Measurements from ENCODE around the gene MUC6.

The MUC6 gene

DNA sequence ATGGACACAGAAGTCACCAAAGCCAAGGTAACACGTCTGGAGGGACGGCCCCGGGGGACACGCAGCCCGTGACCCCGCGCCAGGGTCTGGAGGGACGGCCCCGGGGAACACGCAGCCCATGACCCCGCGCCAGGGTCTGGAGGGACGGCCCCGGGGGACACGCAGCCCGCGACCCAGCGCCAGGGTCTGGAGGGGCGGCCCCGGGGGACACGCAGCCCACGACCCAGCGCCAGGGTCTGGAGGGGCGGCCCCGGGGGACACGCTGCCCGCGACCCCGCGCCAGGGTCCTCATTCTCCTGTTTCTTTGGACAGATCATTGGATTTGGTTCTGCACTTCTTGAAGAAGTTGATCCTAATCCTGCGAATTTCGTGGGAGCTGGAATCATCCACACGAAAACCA lies 27.1 kb downstream of the MUC6 start:
- no peak for DNase-seq (ENCODE audit: low read depth in 3 of 3)

DNA sequence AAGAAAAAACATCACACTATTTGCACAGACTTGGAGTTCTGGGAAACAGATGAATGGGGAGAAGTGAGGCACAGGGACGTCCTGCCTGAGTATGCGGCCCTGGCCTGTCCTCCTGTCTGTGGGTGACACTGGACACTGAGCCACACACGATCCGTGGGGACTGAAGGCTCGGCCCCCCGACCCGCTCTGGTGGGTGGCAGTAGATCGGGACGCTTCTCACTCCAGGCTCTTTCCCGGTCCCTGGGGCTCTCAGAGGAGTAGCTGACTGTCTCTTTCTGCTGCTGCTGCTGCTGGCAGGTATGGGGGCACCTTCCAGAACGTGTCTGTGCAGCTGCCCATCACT lies 27.7 kb downstream of the MUC6 start:
- no peak for DNase-seq (ENCODE audit: low read depth in 3 of 3)

GRCh38 chr11:1008001-1008802 lies 28.3 kb downstream of the MUC6 start:
- no peak for DNase-seq (ENCODE audit: low read depth in 3 of 3)

DNA sequence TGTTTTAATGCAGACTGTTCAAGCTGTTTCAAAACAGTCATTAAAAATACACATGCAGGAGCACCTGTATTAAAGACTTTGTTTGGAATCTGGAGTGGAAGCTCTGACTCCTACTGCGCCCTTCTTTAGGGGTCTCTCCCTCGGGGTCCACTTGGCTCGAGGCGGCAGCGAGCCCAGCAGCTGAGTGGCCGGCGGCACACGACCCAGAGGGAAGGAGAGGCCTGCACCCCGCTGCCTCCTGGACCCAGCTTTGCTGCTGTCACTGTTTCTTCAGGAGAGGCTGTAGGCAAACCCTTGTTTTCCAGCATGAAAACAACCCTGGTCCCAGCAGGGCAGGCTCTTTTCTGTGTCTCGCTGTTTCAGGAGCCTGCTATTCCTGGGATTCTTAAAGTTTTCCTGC lies 29.2 kb downstream of the MUC6 start:
- DNase-seq (ENCODE audit: low read depth in 3 of 3): no peak

GRCh38 chr11:1006762-1007161 lies 29.8 kb downstream of the MUC6 start:
- DNase-seq (ENCODE audit: low read depth in 3 of 3): no peak

DNA sequence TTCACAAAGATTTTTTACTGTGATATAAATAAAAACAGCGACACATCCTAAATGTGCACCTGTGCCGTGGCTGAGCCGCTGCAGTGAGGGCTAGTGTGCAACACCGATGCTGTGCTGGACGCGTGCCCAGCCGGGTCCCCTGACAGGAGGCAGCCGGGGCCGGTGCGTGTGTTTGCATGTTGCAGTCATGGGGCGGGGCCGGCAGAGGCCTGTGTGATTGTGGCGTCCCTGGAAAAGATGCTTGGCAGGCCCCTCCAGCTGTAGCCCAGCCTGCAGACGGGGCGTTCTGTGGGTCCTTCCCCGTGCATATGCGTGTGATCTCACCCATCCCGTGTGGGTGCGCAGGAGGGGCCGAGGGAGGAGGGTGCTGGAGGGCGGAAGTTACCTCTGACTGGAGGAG lies 30.6 kb downstream of the MUC6 start:
- DNase-seq (ENCODE audit: low read depth in 3 of 3): no peak

DNA sequence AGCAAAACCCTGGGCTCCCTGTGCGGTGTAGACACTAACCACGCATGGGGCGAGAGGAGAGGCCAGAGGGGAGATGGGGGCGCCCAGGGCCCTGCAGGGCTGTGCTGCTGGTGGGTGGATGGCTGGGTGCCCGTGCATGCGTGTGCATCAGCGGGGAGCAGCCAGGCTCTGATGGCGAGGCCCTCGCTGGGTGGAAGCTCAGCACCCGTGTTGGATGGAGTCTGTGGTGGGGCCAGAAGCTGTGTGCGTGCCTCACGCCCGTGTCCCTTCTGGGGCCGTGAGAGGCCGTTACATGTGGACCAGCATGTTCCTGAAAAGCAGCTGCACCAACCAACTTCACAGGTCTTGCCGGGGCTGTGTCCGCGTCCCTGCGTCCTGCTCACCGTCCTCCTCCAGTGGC lies 33.4 kb downstream of the MUC6 start:
- DNase-seq (ENCODE audit: low read depth in 3 of 3): no peak

- no peak for DNase-seq (ENCODE audit: low read depth in 3 of 3)
These were observed 34.0 kb downstream of the MUC6 start for GRCh38 chr11:1002406-1002984.

DNA sequence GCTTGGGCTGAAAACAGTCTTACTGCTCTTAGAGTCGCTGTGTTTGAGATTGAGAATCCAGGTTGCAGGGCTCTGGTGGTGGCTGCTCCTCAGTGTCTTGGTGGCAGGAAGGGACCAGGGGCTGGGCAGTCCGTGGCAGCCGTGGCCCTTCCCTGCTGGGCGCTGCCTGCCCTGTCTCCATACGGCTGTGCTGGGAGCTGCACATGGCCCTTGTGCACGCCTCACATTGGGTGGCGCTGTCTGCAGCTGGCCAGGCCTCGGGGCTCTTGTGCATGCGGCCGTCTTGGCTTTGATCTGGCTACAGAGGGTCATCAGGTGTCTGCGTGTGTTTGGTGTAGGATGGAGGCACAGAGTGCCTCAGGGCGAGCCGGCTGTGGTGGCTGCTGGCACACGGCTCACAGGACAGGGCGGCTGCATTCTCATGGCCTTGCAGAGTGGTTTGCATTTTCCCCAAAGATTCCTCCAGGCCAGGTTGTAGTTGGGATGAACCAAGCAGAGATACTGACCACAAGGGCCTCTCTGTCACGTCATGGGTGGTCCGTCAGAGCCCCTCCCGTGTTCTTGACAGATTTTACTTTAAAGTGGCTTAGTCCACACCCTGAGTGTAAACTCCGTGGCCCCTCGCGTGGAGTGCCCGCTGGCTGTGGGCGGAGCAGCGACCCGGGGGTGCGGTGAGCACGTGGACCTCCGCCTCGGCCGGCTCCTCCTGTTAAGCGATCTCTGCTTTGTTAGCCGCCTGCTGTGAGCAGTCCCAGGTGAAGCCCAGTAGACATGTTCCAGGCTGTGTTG lies 34.7 kb downstream of the MUC6 start:
- no peak for DNase-seq (ENCODE audit: low read depth in 3 of 3)

- no peak for DNase-seq (ENCODE audit: low read depth in 3 of 3)
These were observed 35.9 kb downstream of the MUC6 start for GRCh38 chr11:1000357-1001278.

- DNase-seq (ENCODE audit: low read depth in 3 of 3): no peak
These were observed 37.5 kb downstream of the MUC6 start for GRCh38 chr11:999009-999408.

- no peak for DNase-seq (ENCODE audit: low read depth in 3 of 3)
These were observed 38.6 kb downstream of the MUC6 start for GRCh38 chr11:997907-998306.

DNA sequence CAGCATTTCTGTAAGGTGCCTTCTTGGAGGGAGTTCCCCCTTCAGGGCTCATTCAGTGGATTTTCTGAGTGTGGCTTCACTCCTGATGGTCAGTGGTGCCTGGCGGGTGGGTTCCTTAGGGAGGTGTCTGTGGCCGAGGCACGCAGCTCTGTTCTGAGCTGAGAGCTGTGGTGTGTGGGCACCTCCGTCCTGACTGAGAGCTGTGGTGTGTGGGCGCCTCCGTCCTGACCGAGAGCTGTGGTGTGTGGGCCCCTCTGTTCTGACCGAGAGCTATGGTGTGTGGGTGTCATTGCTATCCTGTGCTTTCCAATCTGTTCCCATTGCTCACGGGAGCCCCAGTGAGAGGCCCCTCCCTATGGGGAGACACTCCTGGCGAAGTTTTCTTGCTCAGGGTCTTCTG lies 39.8 kb downstream of the MUC6 start:
- DNase-seq (ENCODE audit: low read depth in 3 of 3): no peak

- no peak for DNase-seq (ENCODE audit: low read depth in 3 of 3)
These were observed 40.6 kb downstream of the MUC6 start for GRCh38 chr11:995752-996420.

DNA sequence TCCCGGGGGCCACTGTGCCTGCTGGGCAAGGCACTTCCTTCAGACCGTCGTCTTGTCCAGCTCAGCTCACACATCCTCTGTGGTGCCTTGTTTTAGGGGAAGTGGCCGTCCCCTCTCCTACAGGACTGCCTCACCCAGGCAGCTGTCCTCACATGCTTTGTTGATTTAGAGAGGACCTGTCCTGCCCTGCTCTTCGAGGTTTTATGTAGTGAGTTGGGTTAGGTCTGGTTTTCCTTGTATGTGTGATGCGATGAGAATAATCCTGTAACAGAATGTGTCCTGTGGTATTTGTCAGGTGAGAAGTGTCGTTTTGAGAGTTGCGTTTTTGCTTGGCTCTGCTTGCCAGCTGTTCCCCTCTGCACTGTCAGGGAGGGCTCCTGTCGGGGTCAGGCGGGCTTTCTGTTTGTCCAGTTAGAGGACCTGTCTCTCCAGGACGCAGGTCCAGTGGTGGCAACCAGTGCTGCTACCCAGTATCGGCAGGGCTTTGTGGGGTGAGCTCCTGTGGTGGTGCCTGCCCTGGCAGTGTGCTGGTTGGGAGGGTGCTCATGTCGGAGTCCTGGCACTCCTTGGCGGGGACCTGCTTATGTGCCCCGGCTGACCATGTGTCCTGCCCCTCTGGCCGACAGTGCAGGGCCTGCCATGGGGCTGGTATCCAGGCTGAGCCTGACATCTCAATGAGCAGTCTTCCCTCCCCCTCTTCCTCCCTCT lies 41.3 kb downstream of the MUC6 start:
- DNase-seq (ENCODE audit: low read depth in 3 of 3): no peak

GRCh38 chr11:993632-994167 lies 42.8 kb downstream of the MUC6 start:
- no peak for DNase-seq (ENCODE audit: low read depth in 3 of 3)

- DNase-seq (ENCODE audit: low read depth in 3 of 3): no peak
These were observed 43.9 kb downstream of the MUC6 start for GRCh38 chr11:992577-992976.

DNA sequence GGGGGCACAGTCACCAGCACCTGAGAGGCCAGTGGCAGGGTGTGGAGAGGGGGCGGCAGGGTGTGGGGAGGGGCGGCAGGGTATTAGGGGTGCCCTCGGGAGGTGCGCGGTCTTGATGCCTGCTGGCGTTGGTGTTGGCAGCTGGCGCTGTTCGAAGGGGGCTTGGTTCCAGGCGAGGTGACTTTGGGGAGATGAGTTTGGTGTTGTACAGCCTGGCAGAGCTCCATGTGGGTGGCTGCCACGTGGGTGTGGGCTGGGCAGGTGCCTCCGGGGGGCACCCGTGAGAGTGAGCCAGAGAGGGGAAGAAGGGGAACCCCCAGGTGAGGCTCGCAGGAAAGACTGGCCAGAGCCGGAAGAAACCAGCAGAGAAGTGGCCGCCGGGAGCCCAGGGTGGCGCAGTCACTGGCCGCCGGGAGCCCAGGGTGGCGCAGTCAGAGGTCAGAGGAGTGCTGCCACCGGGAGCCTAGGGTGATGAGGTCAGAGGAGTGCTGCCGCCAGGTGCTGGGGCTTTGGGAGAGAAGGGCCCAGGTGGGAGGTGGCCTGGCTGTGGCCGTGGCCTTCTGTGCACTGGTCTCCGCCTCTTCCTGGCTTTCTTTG lies 44.7 kb downstream of the MUC6 start:
- DNase-seq (ENCODE audit: low read depth in 3 of 3): no peak

DNA sequence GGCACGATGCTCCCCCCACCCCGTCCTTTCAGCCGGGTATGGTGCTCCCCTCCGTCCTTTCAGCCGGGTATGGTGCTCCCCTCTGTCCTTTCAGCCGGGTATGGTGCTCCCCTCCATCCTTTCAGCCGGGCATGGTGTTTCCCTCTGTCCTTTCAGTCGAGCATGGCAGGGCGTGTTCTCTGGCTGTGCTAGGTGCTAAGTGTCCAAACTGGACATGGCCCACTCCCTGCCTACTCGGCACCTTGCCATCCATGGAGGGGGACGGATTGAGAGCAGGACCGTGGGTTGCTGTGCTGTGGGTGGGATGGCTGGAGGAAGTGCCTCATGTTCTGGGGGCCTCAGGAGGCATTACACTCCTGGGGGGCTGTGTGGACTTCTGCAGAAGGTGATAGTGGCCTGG lies 45.5 kb downstream of the MUC6 start:
- DNase-seq (ENCODE audit: low read depth in 3 of 3): no peak

DNA sequence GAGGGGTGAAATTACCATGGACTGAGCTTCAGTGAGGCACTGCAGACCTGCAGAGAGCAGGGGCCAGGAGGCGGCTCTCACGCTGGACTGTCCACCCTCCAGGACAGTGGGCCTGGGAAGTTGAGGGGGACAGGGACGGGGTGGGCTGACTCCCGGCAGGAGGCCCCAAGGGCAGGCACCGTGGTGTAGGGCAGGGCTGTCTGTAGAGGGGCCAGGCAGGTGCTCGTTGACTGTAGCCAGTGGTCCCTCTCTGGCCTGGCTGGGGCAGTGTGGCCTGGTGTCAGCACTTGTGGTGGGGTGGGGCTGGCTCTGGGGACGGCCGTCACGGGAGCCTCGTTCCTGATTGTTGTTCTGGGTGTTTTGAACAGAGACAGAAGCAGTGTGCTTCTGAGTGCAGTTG lies 46.4 kb downstream of the MUC6 start:
- DNase-seq (ENCODE audit: low read depth in 3 of 3): no peak
